NCI-H460 (cell line): ENCODE results near the gene CNTN4. TPM values are rescaled to one million over a fixed set of nuclear protein-coding genes. Genes with fewer than 3 reads are reported as not detected.

Source experiments
- small RNA-seq, 2 experiments: library from RNA; depleted of rRNA; stranded (forward); fragments of <200 nt; gene quantifications; one replicate each; pipeline ENCODE3, GENCODE V24; 2014
- total RNA-seq: library from RNA; depleted of rRNA; stranded (reverse); fragments of >200 nt; shearing (Covaris generic); gene quantifications from 2 replicates; pipeline ENCODE4 v1.2.3, GENCODE V29; 2014

CNTN4 gene
- total RNA-seq, 1 experiment from 2014 or later: 1.6 TPM

Small RNA genes lying within 50 kb of the gene (small RNA-seq; reads per million reads assigned to genes)
- gene RF00416 (0 reads per million in 2 experiments), gene RN7SKP144 (0 to 0.18 reads per million in 2 experiments)
